Body of pancreas (tissue), 4 donors: ENCODE measurements around the gene SETD1A. TPM values are rescaled to one million over a fixed set of nuclear protein-coding genes. Genes with fewer than 3 reads are reported as not detected.
A peak's percentile ranks its signal among the peaks of the same experiment; 100 is the strongest.
"Not testable (repeated sequence)": the region's sequence is repeated elsewhere in the genome, so short reads cannot be mapped to it uniquely, and the experiment has no call there.

Experiments used
- ATAC-seq: fragments of 150-250 bp; one replicate; pipeline ENCODE4 v1.9.1; 2016
- DNase-seq, 4 donors: peaks; one replicate each; pipeline ENCODE4 v3.0.0-alpha.2; 2019
- H3K27ac ChIP-seq, 4 donors: fragments of 200-600 bp; sonication (generic); 1 replicate in 3 of 4; 2 replicates in 1 of 4; pipeline versions ENCODE4 v1.5.1 to v1.6.1; 2016 to 2019; ENCODE audit warnings: mild to moderate bottlenecking in 1 of 4, mixed read lengths in 1 of 4, moderate library complexity in 1 of 4
- H3K27me3 ChIP-seq, 2 donors: fragments of 200-600 bp; sonication (generic); one replicate each; pipeline ENCODE4 v1.6.0; 2016; ENCODE audit warnings: mild to moderate bottlenecking in 1 of 2
- H3K36me3 ChIP-seq, 2 donors: fragments of 200-600 bp; sonication (generic); replicated peaks in 1 of 2; 2 replicates each; pipeline ENCODE4 v1.5.1; 2016; ENCODE audit warnings: low read depth in 2 of 2; ENCODE audit not compliant: insufficient read depth in 1 of 2
- H3K4me1 ChIP-seq: fragments of 200-600 bp; sonication (generic); one replicate; pipeline ENCODE4 v1.6.0; 2016
- H3K4me3 ChIP-seq, 2 donors: fragments of 200-600 bp; sonication (generic); 1 replicate in 1 of 2; 2 replicates in 1 of 2; pipeline ENCODE4 v1.5.1; 2016 to 2019
- H3K9me3 ChIP-seq, 3 donors: fragments of 200-600 bp; sonication (generic); 1 replicate in 2 of 3; 2 replicates in 1 of 3; pipeline ENCODE4 v1.5.1; 2016
- POLR2A ChIP-seq, 3 donors: fragments of 450-650 bp; IDR thresholded peaks; one replicate each; pipeline ENCODE4 v1.6.1; 2016; ENCODE audit warnings: antibody characterized with exemption in 3 of 3, mild to moderate bottlenecking in 2 of 3
- WGBS, 2 donors: methylation state at CpG; one replicate each; pipeline ENCODE4 v1.1.5; 2017; 5-methylcytosine and 5-hydroxymethylcytosine counted together
- intact Hi-C: fragments of 100-400 bp; cut with DNase I; formaldehyde crosslinking; loops from one replicate; pipeline ENCODE4 v1.15.1; 2023
- total RNA-seq, 2 donors: library from RNA; depleted of rRNA; stranded (reverse); fragments of >200 nt; gene quantifications; one replicate each; pipeline ENCODE4 v1.1.0, GENCODE V29; 2016
- TF ChIP-seq, protein P1 (sequence below), 7 experiments: fragments of 450-650 bp in 4 of 7; fragments of 200-600 bp in 3 of 7; sonication (generic) in 3 of 7; IDR thresholded peaks; one replicate each; pipeline ENCODE4 v1.5.1; 2016 to 2019; ENCODE audit warnings: antibody characterized with exemption in 7 of 7

SETD1A gene
- total RNA-seq, 2 donors from 2014 or later, result 4.7 to 10.9 TPM

DNA sequence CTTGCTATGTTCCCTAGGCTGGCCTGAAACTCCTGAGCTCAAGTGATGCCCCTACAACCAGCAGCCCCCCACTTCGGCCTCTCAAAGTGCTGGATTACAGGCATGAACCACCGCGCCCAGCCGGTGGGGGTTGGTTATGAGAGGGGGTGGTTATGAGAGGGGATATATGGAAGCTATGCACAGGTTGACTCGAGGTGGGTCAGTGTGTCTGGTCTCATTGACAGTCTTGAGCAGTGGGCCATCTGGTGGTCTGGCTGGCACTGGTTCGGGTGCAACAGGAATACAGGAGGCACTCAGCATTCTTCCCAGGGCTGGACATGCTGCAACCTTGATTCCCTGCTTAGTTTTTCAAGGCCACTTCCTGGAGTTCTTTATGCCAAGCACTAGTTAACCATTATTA is 58.5 kb downstream of the SETD1A start:
- no peaks in the 10 kb centered on the region for H3K9me3 ChIP-seq
- H3K27me3 ChIP-seq, result peaks cover 0 to 8% of the 10 kb centered on the region in 2 donors
- ATAC-seq (peak; percentile 85), DNase-seq (peak; percentile 28 to 66 (median 36))
- H3K27ac ChIP-seq, result peak overlapping the region; percentile 6 to 75 (median 26)
- no peaks in the 10 kb centered on the region for H3K36me3 ChIP-seq
- 46 to 65% methylated on average over 6 of the region's 6 CpGs for WGBS, 2 donors
- H3K4me1 ChIP-seq, result peaks cover 10% of the 10 kb centered on the region
- intact Hi-C loops, result no loop called here
- H3K4me3 ChIP-seq, result no peak overlapping the region
- TF ChIP-seq, protein P1, sequence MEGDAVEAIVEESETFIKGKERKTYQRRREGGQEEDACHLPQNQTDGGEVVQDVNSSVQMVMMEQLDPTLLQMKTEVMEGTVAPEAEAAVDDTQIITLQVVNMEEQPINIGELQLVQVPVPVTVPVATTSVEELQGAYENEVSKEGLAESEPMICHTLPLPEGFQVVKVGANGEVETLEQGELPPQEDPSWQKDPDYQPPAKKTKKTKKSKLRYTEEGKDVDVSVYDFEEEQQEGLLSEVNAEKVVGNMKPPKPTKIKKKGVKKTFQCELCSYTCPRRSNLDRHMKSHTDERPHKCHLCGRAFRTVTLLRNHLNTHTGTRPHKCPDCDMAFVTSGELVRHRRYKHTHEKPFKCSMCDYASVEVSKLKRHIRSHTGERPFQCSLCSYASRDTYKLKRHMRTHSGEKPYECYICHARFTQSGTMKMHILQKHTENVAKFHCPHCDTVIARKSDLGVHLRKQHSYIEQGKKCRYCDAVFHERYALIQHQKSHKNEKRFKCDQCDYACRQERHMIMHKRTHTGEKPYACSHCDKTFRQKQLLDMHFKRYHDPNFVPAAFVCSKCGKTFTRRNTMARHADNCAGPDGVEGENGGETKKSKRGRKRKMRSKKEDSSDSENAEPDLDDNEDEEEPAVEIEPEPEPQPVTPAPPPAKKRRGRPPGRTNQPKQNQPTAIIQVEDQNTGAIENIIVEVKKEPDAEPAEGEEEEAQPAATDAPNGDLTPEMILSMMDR (IDR thresholded peaks at IDR 0.05), result peak in 1 of 7 experiments; percentile 20
- no peak for TF ChIP-seq POLR2A (IDR thresholded peaks at IDR 0.05)

DNA sequence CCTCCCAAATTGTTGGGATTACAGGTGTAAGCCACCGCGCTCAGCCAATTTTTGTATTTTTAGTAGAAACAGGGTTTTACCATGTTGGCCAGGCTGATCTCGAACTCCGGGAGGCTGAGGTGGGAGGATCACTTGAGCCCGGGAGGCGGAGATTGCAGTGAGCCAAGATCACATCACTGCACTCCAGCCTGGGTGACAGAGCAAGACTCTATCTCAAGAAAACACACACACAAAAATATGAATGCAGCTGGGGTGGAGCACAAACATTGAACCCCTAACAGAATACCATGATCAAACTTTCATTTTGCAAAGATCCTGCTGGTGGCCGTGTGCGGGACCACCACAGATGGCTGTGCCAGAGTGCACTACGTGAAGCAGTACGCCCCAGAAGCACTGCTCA is 60.2 kb downstream of the SETD1A start:
- H3K27me3 ChIP-seq, H3K9me3 ChIP-seq, ATAC-seq, H3K4me1 ChIP-seq, intact Hi-C loops, DNase-seq, H3K27ac ChIP-seq, H3K36me3 ChIP-seq, H3K4me3 ChIP-seq: not testable (repeated sequence)
- 87 to 92% methylated on average over 10 of the region's 10 CpGs for WGBS, 2 donors

GRCh38 chr16:31020536-31020935 is 63.0 kb downstream of the SETD1A start:
- no peak for DNase-seq
- Histone ChIP-seq H3K4me3 (no peak overlapping the region), H3K27me3 (no peaks in the 10 kb centered on the region), H3K36me3 (no peaks in the 10 kb centered on the region), H3K9me3 (no peaks in the 10 kb centered on the region), H3K27ac (no peak overlapping the region), H3K4me1 (peaks cover 14% of the 10 kb centered on the region)
- no peak for ATAC-seq
- intact Hi-C loops, result no loop called here
- no peak for TF ChIP-seq POLR2A (IDR thresholded peaks at IDR 0.05)
- TF ChIP-seq, protein P1 (IDR thresholded peaks at IDR 0.05), result no peak
- WGBS, 2 donors, result 84 to 92% methylated on average over 3 of the region's 3 CpGs

DNA sequence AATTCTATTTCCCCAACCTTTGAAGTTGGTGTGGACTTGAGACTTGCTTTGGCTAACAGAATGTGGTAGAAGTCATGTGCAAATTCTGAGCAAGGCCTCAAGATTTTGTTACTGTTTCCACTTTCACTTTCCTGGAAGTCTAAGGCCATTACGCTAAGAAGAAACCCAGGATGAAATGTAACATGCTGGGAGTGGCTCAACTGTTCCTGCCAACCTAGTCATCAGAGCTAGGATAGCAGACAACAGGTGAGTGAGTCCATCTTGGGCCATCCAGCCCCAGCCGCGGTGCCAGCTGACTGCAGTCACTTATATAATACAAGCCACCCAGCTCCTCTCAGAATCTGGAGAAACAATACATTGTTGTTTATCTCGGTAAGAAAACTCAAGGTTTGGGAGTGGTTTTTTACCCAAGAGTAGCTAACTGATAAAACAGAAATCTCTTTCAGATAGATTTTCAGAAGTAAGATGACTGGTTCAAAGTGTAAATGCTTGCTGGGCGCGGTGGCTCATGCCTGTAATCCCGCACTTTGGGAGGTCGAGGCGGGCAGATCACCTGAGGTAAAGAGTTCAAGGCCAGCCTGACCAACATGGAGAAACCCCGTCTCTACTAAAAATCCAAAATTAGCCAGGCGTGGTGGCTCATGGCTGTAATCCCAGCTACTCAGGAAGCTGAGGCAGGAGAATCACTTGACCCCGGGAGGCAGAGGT is 65.1 kb downstream of the SETD1A start:
- no peak overlapping the region for H3K27ac ChIP-seq
- 76 to 79% methylated on average over 12 of the region's 12 CpGs for WGBS, 2 donors
- TF ChIP-seq, protein P1 (IDR thresholded peaks at IDR 0.05), result no peak
- TF ChIP-seq POLR2A (IDR thresholded peaks at IDR 0.05), result no peak

DNA sequence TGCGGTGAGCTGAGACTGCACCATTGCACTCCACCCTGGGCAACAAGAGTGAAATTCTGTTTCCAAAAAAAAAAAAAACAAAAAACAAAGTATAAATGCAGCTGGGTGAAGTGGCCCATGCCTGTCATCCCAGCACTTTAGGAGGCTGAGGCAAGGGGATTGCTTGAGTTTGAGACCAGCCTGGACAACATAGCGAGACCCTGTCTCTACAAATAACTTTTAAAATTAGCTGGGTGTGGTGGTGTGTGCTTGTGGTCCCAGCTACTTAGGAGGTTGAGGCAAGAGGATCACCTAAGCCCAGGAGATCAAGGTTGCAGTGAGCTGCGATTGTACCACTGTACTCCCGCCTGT is 65.7 kb downstream of the SETD1A start:
- Histone ChIP-seq H3K4me3 (no peak overlapping the region), H3K27ac (no peak overlapping the region), H3K27me3 (no peaks in the 10 kb centered on the region), H3K4me1 (peaks cover 5% of the 10 kb centered on the region), H3K9me3 (no peaks in the 10 kb centered on the region), H3K36me3 (no peaks in the 10 kb centered on the region)
- ATAC-seq (no peak), DNase-seq (no peak)
- intact Hi-C loops, result no loop called here
- 82 to 85% methylated on average over 4 of the region's 4 CpGs for WGBS, 2 donors
- no peak for TF ChIP-seq POLR2A (IDR thresholded peaks at IDR 0.05)
- TF ChIP-seq, protein P1 (IDR thresholded peaks at IDR 0.05), result no peak

More for the DNA sequence above, 65.1 kb downstream of the SETD1A start:
- Histone ChIP-seq H3K4me3 (no peak overlapping the region), H3K36me3 (no peaks in the 10 kb centered on the region), H3K27me3 (no peaks in the 10 kb centered on the region), H3K9me3 (no peaks in the 10 kb centered on the region), H3K4me1 (peaks cover 5% of the 10 kb centered on the region)
- no peak for DNase-seq
- no peak for ATAC-seq
- intact Hi-C loops, result no loop called here
